Cardiac ventricle fibroblast (primary cell): ENCODE data around the gene JCHAIN. TPM values are rescaled to one million over a fixed set of nuclear protein-coding genes. Genes with fewer than 3 reads are reported as not detected.

Experiments used
- total RNA-seq: library from RNA; depleted of rRNA; stranded (reverse); fragments of >200 nt; gene quantifications from 2 replicates; pipeline ENCODE4 v1.2.3, GENCODE V29; 2015

JCHAIN gene
- total RNA-seq: 0.10 and 0.12 TPM in 2 replicates

GRCh38 chr4:70666369-70666768 lies at the start of gene JCHAIN:
Gene JCHAIN (minus strand): TSS chr4:70666508. CDS start chr4:70666490, 18 bp downstream.

GRCh38 chr4:70687821-70688794 lies 21.8 kb upstream of the JCHAIN start, which contains the start of gene UTP3:
Gene UTP3 (plus strand): TSS chr4:70688532. CDS start chr4:70688678, 146 bp downstream.

DNA sequence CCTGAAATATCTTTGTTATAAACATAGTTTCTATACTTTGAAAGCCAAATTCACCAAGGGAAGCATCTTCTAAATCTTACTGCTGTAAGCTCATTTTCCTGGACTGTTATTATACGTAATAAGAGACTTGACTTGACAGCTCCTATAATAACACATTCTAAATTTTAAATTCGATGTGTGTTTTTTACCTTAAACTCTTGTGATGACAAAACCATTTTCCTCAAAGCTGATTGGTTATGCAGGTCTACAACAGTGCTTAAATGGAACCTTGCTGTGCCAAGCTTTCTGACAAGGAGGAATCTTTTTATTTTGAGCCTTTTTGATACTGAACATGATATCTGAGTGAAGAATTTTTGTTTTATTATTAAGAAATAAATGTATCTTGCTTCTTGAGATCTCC lies 37.9 kb downstream of the JCHAIN start, which contains the start of gene ENAM:
TSS of gene ENAM (plus strand) at position 301 of the 400 bp plus-strand sequence. CDS start 757 bp downstream, outside the sequence.

Other genes starting within 250 kb of the JCHAIN start
- not detected in 2 replicates for gene MUC7, start 194.3 kb downstream of the JCHAIN start, total RNA-seq
- gene AMTN, start 147.9 kb downstream of the JCHAIN start, total RNA-seq: not detected in 2 replicates
- gene AMBN, start 74.3 kb downstream of the JCHAIN start, total RNA-seq: not detected in 2 replicates
- gene ENAM, start 37.8 kb downstream of the JCHAIN start, total RNA-seq: not detected in 2 replicates
- 14.3 and 15.7 TPM in 2 replicates for gene UTP3, start 22.0 kb upstream of the JCHAIN start, total RNA-seq
- gene RUFY3, start 55.5 kb upstream of the JCHAIN start, total RNA-seq: 17.0 and 22.5 TPM in 2 replicates
- 50.8 and 61.3 TPM in 2 replicates for gene GRSF1, start 173.4 kb upstream of the JCHAIN start, total RNA-seq
- gene MOB1B, start 235.9 kb upstream of the JCHAIN start, total RNA-seq: 6.9 and 9.2 TPM in 2 replicates